Stomach smooth muscle (tissue), 2 donors: ENCODE measurements around the gene OMA1.

Source experiments
- H3K27ac ChIP-seq: one replicate; pipeline ENCODE4 v1.7.0; 2013; ENCODE audit warnings: mild to moderate bottlenecking, low read length, inconsistent platforms
- H3K27me3 ChIP-seq, 2 donors: one replicate each; pipeline ENCODE4 v1.7.0; 2013; ENCODE audit warnings: low read length in 2 of 2; ENCODE audit not compliant: insufficient read depth in 2 of 2, control insufficient read depth in 1 of 2
- H3K36me3 ChIP-seq, 2 donors: one replicate each; pipeline ENCODE4 v1.7.0; 2013; ENCODE audit warnings: low read length in 2 of 2; ENCODE audit not compliant: control insufficient read depth in 2 of 2, insufficient read depth in 2 of 2
- H3K4me1 ChIP-seq: one replicate; pipeline ENCODE4 v1.7.0; 2013; ENCODE audit warnings: low read length; ENCODE audit not compliant: control insufficient read depth, insufficient read depth
- H3K4me3 ChIP-seq, 2 donors: one replicate each; pipeline ENCODE4 v1.7.0; 2013; ENCODE audit warnings: low read length in 2 of 2
- H3K9ac ChIP-seq, 2 donors: one replicate each; pipeline ENCODE4 v1.7.0; 2013; ENCODE audit warnings: low read length in 2 of 2, mild to moderate bottlenecking in 1 of 2
- H3K9me3 ChIP-seq, 2 donors: one replicate each; pipeline ENCODE4 v1.7.0; 2013; ENCODE audit warnings: low read length in 2 of 2; ENCODE audit not compliant: control insufficient read depth in 2 of 2
- donor health status: healthy.
- donor health status: Pancreatic carcinoma.

OMA1 gene

DNA sequence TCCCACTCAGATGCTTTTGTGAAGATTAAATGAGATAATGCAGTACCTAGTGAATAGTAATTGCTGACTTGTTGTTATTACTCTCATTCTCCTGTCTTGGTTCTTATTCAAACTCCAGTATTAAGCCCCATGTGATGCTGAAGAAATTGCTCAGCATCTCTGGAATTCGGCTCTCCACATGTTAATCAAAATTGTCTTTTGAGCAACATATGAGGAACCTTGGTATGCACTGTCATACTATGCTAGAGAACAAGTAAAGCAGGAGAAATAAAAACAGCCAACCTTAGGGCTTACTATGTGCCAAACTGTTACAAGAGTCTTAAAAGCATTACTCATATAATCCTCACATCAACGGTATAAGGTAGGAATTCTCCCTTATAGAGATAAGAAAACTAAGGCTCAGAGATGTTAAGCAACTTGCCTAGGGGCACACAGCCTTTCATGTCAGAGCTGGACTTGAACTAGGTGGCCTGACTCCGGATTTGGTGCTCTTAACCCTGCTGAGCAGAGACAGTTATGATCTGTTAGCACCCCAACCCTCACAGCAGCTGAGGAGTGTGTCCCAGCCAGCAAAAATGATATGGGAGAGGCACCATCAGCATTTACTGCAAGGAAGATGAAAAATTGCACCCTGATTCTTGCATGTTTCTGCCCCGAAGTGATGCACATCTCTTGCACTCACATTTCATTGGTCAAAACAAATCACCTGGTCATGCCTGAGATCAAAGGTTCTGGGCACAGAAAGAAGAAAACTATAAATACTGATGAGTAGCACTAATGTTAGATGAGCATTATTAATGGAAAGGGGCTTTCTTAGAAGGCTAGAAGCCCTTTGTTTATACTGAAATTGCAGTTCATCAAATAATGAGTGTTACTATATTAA, 102.3 kb downstream of the OMA1 start:
- Histone ChIP-seq H3K27me3 (no peaks in the 10 kb centered on the region), H3K4me1 (no peaks in the 10 kb centered on the region), H3K9me3 (no peaks in the 10 kb centered on the region), H3K36me3 (no peaks in the 10 kb centered on the region), H3K9ac (no peak overlapping the region), H3K27ac (no peak overlapping the region), H3K4me3 (no peak overlapping the region)

DNA sequence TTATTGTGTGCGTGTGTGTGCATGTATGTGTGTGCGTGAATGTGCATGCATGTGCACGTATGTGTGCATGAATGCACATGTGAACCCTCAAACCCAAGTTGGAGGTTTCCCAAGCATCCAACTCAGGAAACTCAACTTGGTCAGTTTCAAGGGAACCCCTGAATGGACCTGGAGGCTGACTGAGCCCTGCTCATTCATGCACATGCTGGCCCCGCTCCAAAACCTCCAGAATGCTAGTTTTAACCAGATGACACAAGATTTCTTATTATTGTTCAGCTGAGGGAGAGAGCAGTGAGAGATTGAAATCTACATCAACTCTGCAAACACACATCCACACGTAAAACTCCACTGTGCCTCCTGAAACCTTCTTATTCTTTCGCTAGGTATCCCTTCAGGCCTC, 104.4 kb downstream of the OMA1 start:
- no peaks in the 10 kb centered on the region for H3K36me3 ChIP-seq
- H3K27me3 ChIP-seq, result no peaks in the 10 kb centered on the region
- H3K4me1 ChIP-seq, result no peaks in the 10 kb centered on the region
- no peaks in the 10 kb centered on the region for H3K9me3 ChIP-seq
- no peak overlapping the region for H3K4me3 ChIP-seq
- H3K27ac ChIP-seq, result no peak overlapping the region
- no peak overlapping the region for H3K9ac ChIP-seq

- Histone ChIP-seq H3K36me3 (no peaks in the 10 kb centered on the region), H3K4me1 (no peaks in the 10 kb centered on the region), H3K27ac (no peak overlapping the region), H3K27me3 (no peaks in the 10 kb centered on the region), H3K9ac (no peak overlapping the region), H3K4me3 (no peak overlapping the region), H3K9me3 (no peaks in the 10 kb centered on the region)
Observed at GRCh38 chr1:58441699-58442098, 104.8 kb downstream of the OMA1 start.

- Histone ChIP-seq H3K9ac (no peak overlapping the region), H3K9me3 (no peaks in the 10 kb centered on the region), H3K27me3 (no peaks in the 10 kb centered on the region), H3K4me1 (no peaks in the 10 kb centered on the region), H3K27ac (no peak overlapping the region), H3K4me3 (no peak overlapping the region), H3K36me3 (no peaks in the 10 kb centered on the region)
Observed at GRCh38 chr1:58440696-58441095, 105.8 kb downstream of the OMA1 start.

- no peak overlapping the region for H3K27ac ChIP-seq
- H3K9ac ChIP-seq, result no peak overlapping the region
- H3K27me3 ChIP-seq, result no peaks in the 10 kb centered on the region
- H3K4me1 ChIP-seq, result no peaks in the 10 kb centered on the region
- no peaks in the 10 kb centered on the region for H3K9me3 ChIP-seq
- no peaks in the 10 kb centered on the region for H3K36me3 ChIP-seq
- H3K4me3 ChIP-seq, result no peak overlapping the region
Observed at GRCh38 chr1:58439946-58440345, 106.6 kb downstream of the OMA1 start.

- no peaks in the 10 kb centered on the region for H3K9me3 ChIP-seq
Observed at GRCh38 chr1:58438468-58438867, 108.1 kb downstream of the OMA1 start.

DNA sequence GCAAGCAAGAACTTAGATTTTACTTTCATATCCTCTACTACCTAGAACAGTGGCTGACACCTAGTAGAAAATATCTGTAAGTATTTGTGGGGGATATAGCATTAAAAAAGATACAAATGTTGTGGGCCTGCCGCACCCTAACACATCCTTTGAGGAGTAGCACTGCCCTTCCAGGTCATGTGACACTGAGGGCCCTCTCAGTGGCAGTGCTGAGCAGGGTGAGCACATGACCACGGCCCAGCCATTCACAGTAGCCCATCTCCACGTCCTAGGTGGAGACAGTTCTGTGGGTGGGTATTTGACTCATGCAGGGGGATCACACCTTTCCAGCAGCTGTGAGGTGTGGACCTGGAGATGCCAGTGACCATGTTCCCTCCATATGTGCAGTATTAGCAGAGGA, 108.9 kb downstream of the OMA1 start:
- Histone ChIP-seq H3K27me3 (no peaks in the 10 kb centered on the region), H3K4me1 (peaks cover under 1% of the 10 kb centered on the region), H3K4me3 (no peak overlapping the region), H3K9ac (no peak overlapping the region), H3K36me3 (no peaks in the 10 kb centered on the region), H3K27ac (no peak overlapping the region), H3K9me3 (no peaks in the 10 kb centered on the region)

More at GRCh38 chr1:58438468-58438867, 108.1 kb downstream of the OMA1 start:
- Histone ChIP-seq H3K4me3 (no peak overlapping the region), H3K4me1 (no peaks in the 10 kb centered on the region), H3K9ac (no peak overlapping the region), H3K27ac (no peak overlapping the region), H3K36me3 (no peaks in the 10 kb centered on the region), H3K27me3 (no peaks in the 10 kb centered on the region)

DNA sequence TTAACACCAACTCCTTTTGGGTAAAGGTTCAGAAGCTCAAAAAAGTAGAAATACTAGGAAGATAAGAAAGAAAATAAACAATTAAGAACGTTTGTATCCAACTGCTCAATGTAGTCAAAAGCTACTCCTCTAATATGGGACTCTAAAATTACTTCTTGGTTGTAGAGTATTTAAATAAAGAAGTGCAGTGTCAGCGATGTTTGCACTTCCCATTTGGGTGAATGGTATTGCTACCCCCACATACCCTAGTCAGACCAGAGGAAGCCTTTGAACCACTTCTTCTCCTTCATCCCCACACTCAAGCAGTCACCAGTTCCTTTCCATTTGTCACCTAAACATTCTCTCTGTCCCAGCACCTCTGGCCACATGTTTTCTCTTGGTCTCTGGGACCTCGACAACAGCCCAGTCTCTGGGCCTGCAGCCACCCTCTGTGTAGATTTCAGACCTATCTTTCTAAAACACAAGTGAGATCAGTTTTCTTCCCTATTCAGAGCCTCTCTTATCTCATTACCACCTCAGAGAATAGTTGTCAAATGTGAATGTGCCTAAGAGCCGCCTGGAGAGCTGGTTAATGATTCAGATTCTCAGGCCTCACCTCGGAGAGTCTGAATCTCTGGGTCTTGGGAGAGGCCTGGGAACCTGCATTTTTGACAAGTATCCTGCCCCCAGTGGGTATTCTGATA, 109.8 kb downstream of the OMA1 start:
- no peak overlapping the region for H3K27ac ChIP-seq
- H3K9ac ChIP-seq, result no peak overlapping the region
- no peak overlapping the region for H3K4me3 ChIP-seq
- H3K27me3 ChIP-seq, result no peaks in the 10 kb centered on the region
- peaks cover 2% of the 10 kb centered on the region for H3K4me1 ChIP-seq
- H3K9me3 ChIP-seq, result no peaks in the 10 kb centered on the region
- no peaks in the 10 kb centered on the region for H3K36me3 ChIP-seq

- peaks cover 2% of the 10 kb centered on the region for H3K4me1 ChIP-seq
- no peaks in the 10 kb centered on the region for H3K36me3 ChIP-seq
- H3K9me3 ChIP-seq, result no peaks in the 10 kb centered on the region
- H3K4me3 ChIP-seq, result no peak overlapping the region
- H3K27me3 ChIP-seq, result no peaks in the 10 kb centered on the region
- H3K27ac ChIP-seq, result no peak overlapping the region
- no peak overlapping the region for H3K9ac ChIP-seq
Observed at GRCh38 chr1:58435376-58435775, 111.2 kb downstream of the OMA1 start.

- Histone ChIP-seq H3K4me3 (no peak overlapping the region), H3K4me1 (peaks cover 2% of the 10 kb centered on the region), H3K27ac (no peak overlapping the region), H3K9ac (no peak overlapping the region), H3K9me3 (peaks cover 0 to 3% of the 10 kb centered on the region in 2 donors), H3K27me3 (no peaks in the 10 kb centered on the region), H3K36me3 (peaks cover 0 to under 1% of the 10 kb centered on the region in 2 donors)
Observed at GRCh38 chr1:58434607-58435006, 111.9 kb downstream of the OMA1 start.

DNA sequence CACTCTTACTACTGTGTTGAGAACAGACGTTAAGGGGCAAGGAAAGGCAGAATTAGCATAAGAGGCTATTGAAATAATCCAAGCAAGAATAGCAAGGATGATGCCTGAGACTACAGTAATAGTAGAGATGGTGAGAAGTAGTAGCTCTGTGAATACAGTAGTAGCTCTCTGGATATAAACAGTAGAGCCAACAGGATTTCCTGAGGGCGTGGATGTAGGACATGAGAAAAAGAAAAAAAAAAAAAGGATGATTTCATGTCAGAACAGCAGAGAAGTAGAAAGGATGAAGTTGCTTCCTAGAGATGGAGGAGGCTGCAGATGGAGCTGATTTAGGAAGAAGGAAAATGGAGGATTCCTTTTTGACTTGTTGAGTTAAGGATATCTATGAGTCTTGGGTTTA, 112.3 kb downstream of the OMA1 start:
- no peaks in the 10 kb centered on the region for H3K27me3 ChIP-seq
- peaks cover 0 to 4% of the 10 kb centered on the region in 2 donors for H3K36me3 ChIP-seq
- peaks cover 0 to 4% of the 10 kb centered on the region in 2 donors for H3K9me3 ChIP-seq
- H3K4me3 ChIP-seq, result no peak overlapping the region
- peaks cover 2% of the 10 kb centered on the region for H3K4me1 ChIP-seq
- no peak overlapping the region for H3K9ac ChIP-seq
- no peak overlapping the region for H3K27ac ChIP-seq
